AG09319 (cell line): ENCODE data around the gene PDE4A.
"Not testable (repeated sequence)": the region's sequence is repeated elsewhere in the genome, so short reads cannot be mapped to it uniquely, and the experiment has no call there.

Experiments used
- DNase-seq: peaks from one replicate; pipeline ENCODE4 v3.0.0-alpha.2; 2010; ENCODE audit warnings: low read depth; ENCODE audit errors: extremely low read depth
- CTCF ChIP-seq: IDR thresholded peaks from 2 replicates; pipeline ENCODE4 v1.5.1; 2011; ENCODE audit warnings: low read depth, mild to moderate bottlenecking, inconsistent platforms, low read length, moderate library complexity

The PDE4A gene

DNA sequence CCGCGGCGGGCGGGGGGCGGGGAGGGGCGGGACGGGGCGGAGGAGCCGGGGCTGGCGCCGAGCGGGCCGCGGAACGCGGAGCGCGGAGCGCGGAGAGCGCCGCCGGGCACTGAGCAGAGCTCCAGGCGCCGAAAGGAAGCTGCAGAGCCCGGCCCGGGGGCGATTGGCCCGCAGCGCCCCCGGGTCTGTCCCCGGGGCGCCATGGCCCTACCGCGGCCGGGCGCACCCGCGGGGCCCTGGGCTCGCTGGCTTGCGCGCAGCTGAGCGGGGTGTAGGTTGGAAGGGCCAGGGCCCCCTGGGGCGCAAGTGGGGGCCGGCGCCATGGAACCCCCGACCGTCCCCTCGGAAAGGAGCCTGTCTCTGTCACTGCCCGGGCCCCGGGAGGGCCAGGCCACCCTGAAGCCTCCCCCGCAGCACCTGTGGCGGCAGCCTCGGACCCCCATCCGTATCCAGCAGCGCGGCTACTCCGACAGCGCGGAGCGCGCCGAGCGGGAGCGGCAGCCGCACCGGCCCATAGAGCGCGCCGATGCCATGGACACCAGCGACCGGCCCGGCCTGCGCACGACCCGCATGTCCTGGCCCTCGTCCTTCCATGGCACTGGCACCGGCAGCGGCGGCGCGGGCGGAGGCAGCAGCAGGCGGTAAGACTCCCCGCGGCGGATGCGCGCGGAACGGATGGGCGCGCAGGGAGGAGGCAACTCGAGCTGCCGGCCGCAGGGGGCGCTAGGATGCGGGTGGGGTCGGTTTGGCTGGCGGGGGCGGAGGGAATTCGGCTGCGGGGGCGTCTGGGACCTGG lies at the start of gene PDE4A:
Gene PDE4A, plus strand, starts transcription at position 95 of the 796 bp plus-strand sequence. Its CDS starts 227 bp downstream, at position 322.
- DNase-seq = no peak
- peak; percentile 29 for TF ChIP-seq CTCF

DNA sequence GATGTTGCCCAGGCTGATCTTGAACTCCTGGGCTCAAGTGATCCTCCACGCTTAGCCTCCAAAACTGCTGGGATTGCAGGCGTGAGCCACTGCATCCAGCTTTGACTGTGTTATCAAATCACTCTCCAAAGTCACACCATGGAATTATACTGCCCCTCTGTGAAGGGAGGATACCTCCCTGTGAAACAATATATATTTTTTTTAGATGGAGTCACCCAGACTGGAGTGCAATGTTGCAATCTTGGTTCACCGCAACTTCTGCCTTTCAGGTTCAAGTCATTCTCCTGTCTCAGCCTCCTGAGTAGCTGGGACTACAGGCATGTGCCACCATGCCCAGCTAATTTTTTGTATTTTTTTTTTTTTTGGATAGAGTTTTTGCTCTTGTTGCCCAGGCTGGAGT lies 47.6 kb upstream of the PDE4A start:
- no peak for DNase-seq
- no peak for TF ChIP-seq CTCF

GRCh38 chr19:10374931-10375330 lies 45.4 kb upstream of the PDE4A start:
- DNase-seq = no peak
- no peak for TF ChIP-seq CTCF

- DNase-seq = not testable (repeated sequence)
These were observed 43.1 kb upstream of the PDE4A start for GRCh38 chr19:10377140-10377640.

DNA sequence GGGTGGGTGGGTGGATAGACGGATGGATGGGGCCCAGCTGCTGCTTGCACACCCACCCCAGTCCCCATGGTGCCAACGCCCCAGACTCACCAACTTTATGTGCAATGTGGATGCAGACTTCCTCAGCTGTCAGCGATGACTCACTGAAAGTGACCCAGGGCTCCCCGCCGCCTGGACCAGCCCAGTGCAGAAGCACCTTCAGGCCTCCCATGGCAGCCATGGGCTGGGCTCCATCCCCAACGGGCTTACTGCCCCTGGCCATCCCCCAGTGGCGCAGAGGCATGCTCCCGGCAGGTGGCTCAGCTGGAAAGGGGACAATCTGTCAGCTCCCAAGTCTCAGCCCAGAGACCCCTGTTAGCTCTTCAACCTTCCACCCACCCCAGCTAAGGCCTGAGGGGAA lies 42.2 kb upstream of the PDE4A start:
- no peak for DNase-seq

DNA sequence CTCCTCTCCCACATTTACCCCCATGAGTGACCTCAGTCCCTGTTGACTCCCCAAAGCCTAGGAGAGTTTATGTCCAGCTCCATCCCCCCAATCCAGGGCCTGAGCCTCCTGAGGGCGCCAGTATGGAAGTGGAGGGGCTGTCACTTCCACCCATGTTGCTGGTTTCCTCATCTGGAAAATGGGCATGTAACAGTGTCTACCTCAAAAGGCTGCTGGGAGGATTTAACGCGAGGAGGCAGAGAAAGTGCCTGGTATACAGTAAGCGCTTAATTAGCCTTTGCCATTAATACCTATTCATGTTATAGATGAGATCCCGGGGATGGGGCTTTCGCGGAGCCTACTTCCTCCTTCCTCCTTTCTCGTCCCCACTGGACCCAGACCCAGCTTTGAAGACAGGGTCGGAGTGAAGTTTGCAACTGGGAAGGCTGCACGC lies 40.4 kb upstream of the PDE4A start:
- no peak for TF ChIP-seq CTCF
- DNase-seq = no peak

More for the DNA sequence above, 42.2 kb upstream of the PDE4A start:
- TF ChIP-seq CTCF = no peak

DNA sequence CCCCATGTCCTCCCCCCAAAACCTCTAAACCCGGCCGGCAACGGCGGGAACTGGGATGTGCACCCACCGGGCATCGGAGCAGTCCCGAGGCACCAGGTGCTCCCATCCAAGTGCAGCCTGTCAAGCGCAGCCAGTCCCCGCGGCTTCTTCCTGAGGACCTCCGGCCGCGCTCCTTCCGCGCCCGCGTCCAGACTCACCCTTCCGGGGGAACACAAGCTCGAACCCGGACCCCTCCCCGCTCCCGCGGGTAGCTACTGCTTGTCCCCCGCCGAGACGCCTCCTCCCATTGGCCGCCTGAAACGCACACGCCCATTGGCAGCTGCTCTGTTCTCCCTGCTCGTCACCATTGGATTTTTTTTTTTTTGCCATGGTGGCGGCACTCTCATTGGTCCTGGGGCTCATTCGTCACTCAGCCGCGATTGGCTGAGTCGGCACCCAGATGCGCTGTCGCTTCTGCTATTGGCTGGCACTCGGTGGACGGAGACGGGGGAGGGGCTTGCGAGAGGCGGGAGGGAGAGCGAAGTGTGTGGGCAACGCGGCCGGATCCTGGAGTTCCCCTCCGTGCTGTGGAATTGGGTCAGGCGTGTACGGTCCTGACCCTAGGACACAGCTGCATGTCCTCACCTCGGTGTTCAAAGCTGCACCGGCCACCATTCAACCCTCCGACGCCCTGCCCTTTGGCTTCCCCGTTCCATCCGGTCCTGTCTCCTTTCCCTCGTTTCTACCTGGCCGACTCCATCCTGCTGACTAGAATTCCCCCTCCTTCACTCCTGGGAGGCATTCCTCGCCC lies 39.8 kb upstream of the PDE4A start, which contains the start of gene TYK2:
Gene TYK2, minus strand, starts transcription at position 260 of the 790 bp plus-strand sequence. CDS start 2,166 bp downstream, outside the sequence.
- DNase-seq = peak; percentile 96
- no peak for TF ChIP-seq CTCF

DNA sequence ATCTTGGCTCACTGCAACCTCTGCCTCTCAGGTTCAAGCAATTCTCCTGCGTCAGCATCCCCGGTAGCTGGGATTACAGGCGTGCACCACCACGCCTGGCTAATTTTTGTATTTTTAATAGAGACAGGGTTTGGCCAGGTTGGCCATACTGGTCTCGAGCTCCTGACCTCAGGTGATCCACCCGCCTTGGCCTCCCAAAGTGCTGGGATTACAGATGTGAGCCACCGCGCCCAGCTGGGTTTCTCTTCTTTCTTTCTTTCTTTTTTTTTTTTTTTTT lies 37.2 kb upstream of the PDE4A start:
- not testable (repeated sequence) for DNase-seq
